ENCODE results near the gene FEN1. TPM values are rescaled to one million over a fixed set of nuclear protein-coding genes. Genes with fewer than 3 reads are reported as not detected.

The FEN1 gene
- total RNA-seq, 1 donor from 2014 or later, result 23.9 TPM

GRCh38 chr11:61817471-61818202 lies 24.9 kb downstream of the FEN1 start:
- ChIA-PET CTCF (interaction anchor here (1.0 to 4.5 kb wide), 3 partner anchors 11 to 290 kb away, joined by 5 to 32 read pairs (median 13); partner anchors contain the start of gene FADS2), POLR2A (interaction anchor here (1.0 to 4.0 kb wide), 6 partner anchors 10 to 149 kb away, joined by 3 to 61 read pairs (median 22); partner anchors contain the start of genes FADS2, FADS3 and FTH1)
- intact Hi-C loops (cut with micrococcal nuclease), result loop anchor here (2.0 to 10.0 kb wide), 4 partner anchors 75 to 233 kb away; partner anchors contain the start of genes FADS3 and SYT7
- Mint-ChIP-seq H3K27me3 (peaks cover 4% of the 10 kb centered on the region), H3K36me3 (ENCODE audit: low read depth) (peaks cover 4% of the 10 kb centered on the region), H3K9me3 (no peaks in the 10 kb centered on the region), H3K27ac (no peak overlapping the region), H3K4me3 (peak overlapping the region; percentile 81), H3K4me1 (peaks cover 16% of the 10 kb centered on the region)
- no peak for DNase-seq
- no peak for ATAC-seq (ENCODE audit: low read depth)
- TF ChIP-seq CTCF (IDR thresholded peaks at IDR 0.05), result no peak

- Mint-ChIP-seq H3K9me3 (no peaks in the 10 kb centered on the region), H3K4me3 (no peak overlapping the region), H3K27me3 (peaks cover 4% of the 10 kb centered on the region), H3K27ac (no peak overlapping the region), H3K36me3 (ENCODE audit: low read depth) (peaks cover 4% of the 10 kb centered on the region), H3K4me1 (peaks cover 11% of the 10 kb centered on the region)
- intact Hi-C loops (cut with micrococcal nuclease), result no loop called here
- ATAC-seq (ENCODE audit: low read depth) (no peak), DNase-seq (no peak)
- POLR2A ChIA-PET, result interaction anchor here (0.5 kb wide), 1 partner anchor 33 kb away, joined by 7 read pairs; no protein-coding TSS in a partner anchor
- TF ChIP-seq CTCF (IDR thresholded peaks at IDR 0.05), result no peak
- CTCF ChIA-PET, result no interaction called here
Measured at GRCh38 chr11:61820174-61820573, 27.5 kb downstream of the FEN1 start.

- TF ChIP-seq CTCF (IDR thresholded peaks at IDR 0.05), result no peak
- Mint-ChIP-seq H3K27ac (peak overlapping the region; percentile 86), H3K4me1 (peaks cover 26% of the 10 kb centered on the region), H3K36me3 (ENCODE audit: low read depth) (no peaks in the 10 kb centered on the region), H3K9me3 (no peaks in the 10 kb centered on the region), H3K4me3 (peak overlapping the region; percentile 89), H3K27me3 (peaks cover 8% of the 10 kb centered on the region)
- no peak for DNase-seq
- CTCF ChIA-PET, result interaction anchor here (0.9 to 4.3 kb wide), 3 partner anchors 11 to 254 kb away, joined by 3 to 32 read pairs (median 4); partner anchors contain the start of gene FADS1
- POLR2A ChIA-PET, result interaction anchor here (0.6 to 3.7 kb wide), 4 partner anchors 10 to 70 kb away, joined by 3 to 61 read pairs (median 5); partner anchors contain the start of gene FADS1
- ATAC-seq (ENCODE audit: low read depth), result peak; percentile 43
- intact Hi-C loops (cut with micrococcal nuclease), result loop anchor here (1.0 kb wide), 1 partner anchor 11 kb away; no protein-coding TSS in a partner anchor
Measured at GRCh38 chr11:61826930-61827570, 34.3 kb downstream of the FEN1 start.

GRCh38 chr11:61827571-61828378 lies 35.1 kb downstream of the FEN1 start, which contains the start of gene FADS2:
Gene FADS2, plus strand, starts transcription at chr11:61828300. Its CDS starts 91 bp downstream, at chr11:61828391.
- ChIA-PET CTCF (interaction anchor here (0.9 to 4.3 kb wide), 3 partner anchors 12 to 254 kb away, joined by 3 to 32 read pairs (median 4); partner anchors contain the start of gene FADS1), POLR2A (interaction anchor here (0.6 to 3.7 kb wide), 9 partner anchors 9 to 140 kb away, joined by 3 to 61 read pairs (median 4); partner anchors contain the start of genes FADS1, FADS3 and FTH1)
- ATAC-seq (ENCODE audit: low read depth) (peak; percentile 77), DNase-seq (peak; percentile 64)
- peak within 1 kb of the TSS; percentile 86 for H3K27ac Mint-ChIP-seq
- peaks cover 26% of the 10 kb centered on the region for H3K4me1 Mint-ChIP-seq
- no peak for TF ChIP-seq CTCF (IDR thresholded peaks at IDR 0.05)
- H3K4me3 Mint-ChIP-seq, result peak within 1 kb of the TSS; percentile 89
- H3K36me3 Mint-ChIP-seq (ENCODE audit: low read depth), result no peaks in the 10 kb centered on the region
- H3K27me3 Mint-ChIP-seq, result peaks cover 8% of the 10 kb centered on the region
- intact Hi-C loops (cut with micrococcal nuclease), result loop anchor here (1.0 to 2.0 kb wide), 2 partner anchors 11 to 31 kb away; no protein-coding TSS in a partner anchor
- no peaks in the 10 kb centered on the region for H3K9me3 Mint-ChIP-seq
